Right lobe of liver (tissue), 4 donors: ENCODE results near the gene ABCB6.

Source experiments
- POLR2A ChIP-seq: fragments of 450-650 bp; IDR thresholded peaks from one replicate; pipeline ENCODE4 v1.6.1; 2017; ENCODE audit warnings: antibody characterized with exemption, mild to moderate bottlenecking
- TF ChIP-seq, protein P1 (sequence below), 4 donors: fragments of 200-600 bp in 3 of 4; fragments of 450-650 bp in 1 of 4; IDR thresholded peaks; one replicate each; pipeline versions ENCODE4 v1.5.1 to v1.8.0; 2016 to 2022; ENCODE audit warnings: antibody characterized with exemption in 4 of 4, mild to moderate bottlenecking in 2 of 4
- donor health status: DM: no; HTN: no; CAD: no.
- donor health status: DM: no; HTN: no; CAD: no.
- donor health status: DM: no; HTN: yes; CAD: no.

DNA sequence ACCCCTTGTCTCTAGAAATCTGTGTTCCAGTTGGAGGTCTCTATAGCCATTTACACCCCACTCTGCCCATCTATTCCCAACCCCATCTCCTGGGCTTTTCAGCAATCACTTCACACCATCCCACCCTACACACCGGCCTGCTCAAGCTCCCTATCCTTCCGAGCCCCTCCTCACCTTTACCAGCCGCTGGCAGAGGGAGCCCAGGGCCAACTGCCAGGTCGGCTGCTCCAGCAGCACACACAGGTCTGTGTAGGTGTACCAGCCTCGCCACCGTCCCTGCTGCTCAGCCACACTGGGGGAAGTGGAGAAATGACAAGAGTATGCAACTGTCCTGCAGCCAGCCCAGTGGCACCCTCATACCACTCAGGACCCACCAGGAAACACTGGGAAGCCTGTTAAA is 45.6 kb downstream of the ABCB6 start:
- TF ChIP-seq, protein P1, sequence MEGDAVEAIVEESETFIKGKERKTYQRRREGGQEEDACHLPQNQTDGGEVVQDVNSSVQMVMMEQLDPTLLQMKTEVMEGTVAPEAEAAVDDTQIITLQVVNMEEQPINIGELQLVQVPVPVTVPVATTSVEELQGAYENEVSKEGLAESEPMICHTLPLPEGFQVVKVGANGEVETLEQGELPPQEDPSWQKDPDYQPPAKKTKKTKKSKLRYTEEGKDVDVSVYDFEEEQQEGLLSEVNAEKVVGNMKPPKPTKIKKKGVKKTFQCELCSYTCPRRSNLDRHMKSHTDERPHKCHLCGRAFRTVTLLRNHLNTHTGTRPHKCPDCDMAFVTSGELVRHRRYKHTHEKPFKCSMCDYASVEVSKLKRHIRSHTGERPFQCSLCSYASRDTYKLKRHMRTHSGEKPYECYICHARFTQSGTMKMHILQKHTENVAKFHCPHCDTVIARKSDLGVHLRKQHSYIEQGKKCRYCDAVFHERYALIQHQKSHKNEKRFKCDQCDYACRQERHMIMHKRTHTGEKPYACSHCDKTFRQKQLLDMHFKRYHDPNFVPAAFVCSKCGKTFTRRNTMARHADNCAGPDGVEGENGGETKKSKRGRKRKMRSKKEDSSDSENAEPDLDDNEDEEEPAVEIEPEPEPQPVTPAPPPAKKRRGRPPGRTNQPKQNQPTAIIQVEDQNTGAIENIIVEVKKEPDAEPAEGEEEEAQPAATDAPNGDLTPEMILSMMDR (IDR thresholded peaks at IDR 0.05): no peak
- no peak for TF ChIP-seq POLR2A
